BLaER1 (cell line): ENCODE data around the gene CTDSPL2.
"Not testable (repeated sequence)": the region's sequence is repeated elsewhere in the genome, so short reads cannot be mapped to it uniquely, and the experiment has no call there.

Source experiments
- H3K27ac ChIP-seq: shearing (Covaris generic); formaldehyde crosslinking; 2 replicates; pipeline ENCODE4 v1.8.1; 2022
- H3K27me3 ChIP-seq: shearing (Covaris generic); formaldehyde crosslinking; 2 replicates; pipeline ENCODE4 v1.8.1; 2022
- H3K36me3 ChIP-seq: shearing (Covaris generic); formaldehyde crosslinking; 2 replicates; pipeline ENCODE4 v1.8.1; 2022
- H3K4me1 ChIP-seq: shearing (Covaris generic); formaldehyde crosslinking; 2 replicates; pipeline ENCODE4 v1.8.1; 2022
- H3K4me2 ChIP-seq: shearing (Covaris generic); formaldehyde crosslinking; 2 replicates; pipeline ENCODE4 v1.8.1; 2022
- H3K4me3 ChIP-seq: shearing (Covaris generic); formaldehyde crosslinking; 2 replicates; pipeline ENCODE4 v1.8.1; 2022
- H3K9ac ChIP-seq: shearing (Covaris generic); formaldehyde crosslinking; 2 replicates; pipeline ENCODE4 v1.8.1; 2022
- H3K9me3 ChIP-seq: shearing (Covaris generic); formaldehyde crosslinking; 2 replicates; pipeline ENCODE4 v1.8.1; 2022
- H4K20me1 ChIP-seq: shearing (Covaris generic); formaldehyde crosslinking; 2 replicates; pipeline ENCODE4 v1.8.1; 2022
- Cebpa-rat ChIP-seq: shearing (Covaris generic); IDR thresholded peaks from 2 replicates; pipeline ENCODE4 v1.8.1; 2022

Gene CTDSPL2

GRCh38 chr15:44536962-44537734 is 109.7 kb downstream of the CTDSPL2 start, which contains the start of gene EIF3J:
Gene EIF3J, plus strand, starts transcription at chr15:44537147. Its CDS starts 48 bp downstream, at chr15:44537195.
- Histone ChIP-seq H3K4me2 (peak within 1 kb of the TSS; percentile 96), H3K36me3 (peaks cover 24% of the 10 kb centered on the region), H4K20me1 (peaks cover 45% of the 10 kb centered on the region), H3K9ac (peak within 1 kb of the TSS; percentile 98), H3K27ac (peak within 1 kb of the TSS; percentile 96), H3K9me3 (no peaks in the 10 kb centered on the region), H3K4me1 (peaks cover 25% of the 10 kb centered on the region), H3K27me3 (no peaks in the 10 kb centered on the region), H3K4me3 (peak within 1 kb of the TSS; percentile 99)
- TF ChIP-seq Cebpa-rat = no peak

- peaks cover 28% of the 10 kb centered on the region for H3K36me3 ChIP-seq
- TF ChIP-seq Cebpa-rat = no peak
- H3K4me1 ChIP-seq = peaks cover 25% of the 10 kb centered on the region
- peak overlapping the region; percentile 92 for H3K4me2 ChIP-seq
- peak overlapping the region; percentile 96 for H3K27ac ChIP-seq
- peaks cover 51% of the 10 kb centered on the region for H4K20me1 ChIP-seq
- peak overlapping the region; percentile 99 for H3K4me3 ChIP-seq
- H3K9ac ChIP-seq = peak overlapping the region; percentile 98
- H3K9me3 ChIP-seq = no peaks in the 10 kb centered on the region
- H3K27me3 ChIP-seq = no peaks in the 10 kb centered on the region
Observed at GRCh38 chr15:44537735-44538240, 110.4 kb downstream of the CTDSPL2 start.

DNA sequence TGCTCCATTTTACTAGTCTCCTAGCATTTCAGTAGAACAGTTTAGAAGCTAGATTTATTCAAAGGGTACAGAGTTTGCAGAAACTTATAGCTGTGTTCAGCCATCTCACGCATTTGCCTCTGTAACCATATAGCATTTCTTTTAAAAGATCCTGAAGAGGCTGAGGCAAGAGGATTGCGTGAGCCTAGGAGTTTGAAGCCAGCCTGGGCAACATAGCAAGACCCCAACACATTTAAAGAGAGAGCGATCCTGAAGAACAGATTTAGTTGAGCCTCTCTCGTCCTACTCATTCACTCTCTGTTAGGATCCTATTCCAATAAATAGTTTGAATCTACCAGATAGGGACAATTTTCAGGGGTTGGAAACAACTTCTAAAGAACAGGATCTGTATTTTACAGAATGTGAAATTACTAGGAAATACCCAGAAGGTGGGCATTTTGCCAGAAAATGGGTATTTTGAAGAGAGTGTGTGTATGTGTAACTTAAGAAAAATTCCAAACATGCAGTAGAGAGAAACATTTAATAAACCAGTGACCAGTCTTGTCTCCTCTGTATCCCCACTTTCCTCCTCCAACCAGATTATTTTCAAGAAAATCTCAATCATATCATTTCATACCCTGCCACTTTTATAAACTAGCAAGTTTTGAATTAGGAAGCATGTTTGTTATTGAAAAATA is 114.0 kb downstream of the CTDSPL2 start:
- H4K20me1 ChIP-seq = peaks cover 87% of the 10 kb centered on the region
- H3K9me3 ChIP-seq = no peaks in the 10 kb centered on the region
- no peak overlapping the region for H3K9ac ChIP-seq
- no peak overlapping the region for H3K4me2 ChIP-seq
- no peaks in the 10 kb centered on the region for H3K27me3 ChIP-seq
- TF ChIP-seq Cebpa-rat = no peak
- no peak overlapping the region for H3K4me3 ChIP-seq
- no peak overlapping the region for H3K27ac ChIP-seq
- H3K4me1 ChIP-seq = peaks cover 11% of the 10 kb centered on the region
- peaks cover 49% of the 10 kb centered on the region for H3K36me3 ChIP-seq

DNA sequence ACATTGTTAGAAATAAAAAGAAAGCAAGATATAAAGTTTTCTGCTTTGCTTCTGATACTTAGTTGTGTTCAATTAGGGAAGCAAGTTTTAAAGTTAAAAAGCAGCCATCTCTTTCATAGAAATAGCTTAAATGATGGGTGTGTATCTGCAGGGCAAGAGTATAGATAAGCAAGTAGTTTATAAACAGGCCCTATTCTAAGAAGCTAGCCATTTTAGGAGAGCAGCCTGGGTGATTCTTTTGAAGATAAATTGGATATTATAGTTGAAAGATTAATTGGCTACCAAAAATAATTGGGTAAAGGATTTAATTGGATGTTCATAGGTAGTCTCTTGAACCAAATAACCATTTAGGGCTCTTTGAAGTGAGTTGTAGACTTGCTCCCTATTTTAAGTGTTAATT is 115.2 kb downstream of the CTDSPL2 start:
- H3K4me2 ChIP-seq = no peak overlapping the region
- no peaks in the 10 kb centered on the region for H3K27me3 ChIP-seq
- H3K9me3 ChIP-seq = no peaks in the 10 kb centered on the region
- H3K27ac ChIP-seq = no peak overlapping the region
- peaks cover 58% of the 10 kb centered on the region for H3K36me3 ChIP-seq
- H4K20me1 ChIP-seq = peaks cover 95% of the 10 kb centered on the region
- no peak overlapping the region for H3K9ac ChIP-seq
- H3K4me1 ChIP-seq = peaks cover 11% of the 10 kb centered on the region
- TF ChIP-seq Cebpa-rat = no peak
- no peak overlapping the region for H3K4me3 ChIP-seq

GRCh38 chr15:44544745-44545144 is 117.3 kb downstream of the CTDSPL2 start:
- Histone ChIP-seq H4K20me1 (peaks cover 96% of the 10 kb centered on the region), H3K36me3 (peaks cover 65% of the 10 kb centered on the region)
- not testable (repeated sequence) for H3K4me3 ChIP-seq, H3K27ac ChIP-seq, H3K9me3 ChIP-seq, H3K27me3 ChIP-seq, H3K9ac ChIP-seq, H3K4me1 ChIP-seq, H3K4me2 ChIP-seq

- H3K4me2 ChIP-seq = no peak overlapping the region
- H3K36me3 ChIP-seq = peaks cover 60% of the 10 kb centered on the region
- no peaks in the 10 kb centered on the region for H3K4me1 ChIP-seq
- no peak for TF ChIP-seq Cebpa-rat
- no peak overlapping the region for H3K27ac ChIP-seq
- H4K20me1 ChIP-seq = peaks cover 100% of the 10 kb centered on the region
- no peak overlapping the region for H3K9ac ChIP-seq
- H3K4me3 ChIP-seq = no peak overlapping the region
- no peaks in the 10 kb centered on the region for H3K9me3 ChIP-seq
- H3K27me3 ChIP-seq = no peaks in the 10 kb centered on the region
Observed at GRCh38 chr15:44545913-44546802, 118.7 kb downstream of the CTDSPL2 start.

DNA sequence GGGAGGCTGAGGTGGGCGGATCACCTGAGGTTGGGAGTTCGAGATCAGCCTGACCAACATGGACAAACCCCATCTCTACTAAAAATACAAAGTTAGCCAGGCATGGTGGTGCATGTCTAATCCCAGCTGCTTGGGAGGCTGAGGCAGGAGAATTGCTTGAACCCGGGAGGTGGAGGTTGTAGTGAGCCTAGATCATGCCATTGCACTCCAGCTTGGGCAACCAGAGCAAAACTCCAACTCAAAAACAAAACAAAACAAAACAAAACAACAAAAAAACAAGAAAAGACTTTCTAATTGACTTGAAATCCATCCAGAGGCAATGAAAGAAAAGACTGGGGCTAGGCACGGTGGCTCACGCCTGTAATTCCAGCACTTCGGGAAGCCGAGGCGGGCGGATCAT is 121.7 kb downstream of the CTDSPL2 start:
- H3K4me3 ChIP-seq, H3K4me2 ChIP-seq, H3K9me3 ChIP-seq, H3K4me1 ChIP-seq, H3K27me3 ChIP-seq, H3K9ac ChIP-seq, H3K27ac ChIP-seq: not testable (repeated sequence)
- Histone ChIP-seq H4K20me1 (peaks cover 80% of the 10 kb centered on the region), H3K36me3 (peaks cover 68% of the 10 kb centered on the region)

- peaks cover 15% of the 10 kb centered on the region for H3K4me1 ChIP-seq
- H3K4me3 ChIP-seq = no peak overlapping the region
- H3K27ac ChIP-seq = no peak overlapping the region
- H4K20me1 ChIP-seq = peaks cover 80% of the 10 kb centered on the region
- TF ChIP-seq Cebpa-rat = no peak
- no peak overlapping the region for H3K4me2 ChIP-seq
- no peaks in the 10 kb centered on the region for H3K27me3 ChIP-seq
- no peak overlapping the region for H3K9ac ChIP-seq
- H3K36me3 ChIP-seq = peaks cover 71% of the 10 kb centered on the region
- H3K9me3 ChIP-seq = no peaks in the 10 kb centered on the region
Observed at GRCh38 chr15:44550256-44550655, 122.8 kb downstream of the CTDSPL2 start.

DNA sequence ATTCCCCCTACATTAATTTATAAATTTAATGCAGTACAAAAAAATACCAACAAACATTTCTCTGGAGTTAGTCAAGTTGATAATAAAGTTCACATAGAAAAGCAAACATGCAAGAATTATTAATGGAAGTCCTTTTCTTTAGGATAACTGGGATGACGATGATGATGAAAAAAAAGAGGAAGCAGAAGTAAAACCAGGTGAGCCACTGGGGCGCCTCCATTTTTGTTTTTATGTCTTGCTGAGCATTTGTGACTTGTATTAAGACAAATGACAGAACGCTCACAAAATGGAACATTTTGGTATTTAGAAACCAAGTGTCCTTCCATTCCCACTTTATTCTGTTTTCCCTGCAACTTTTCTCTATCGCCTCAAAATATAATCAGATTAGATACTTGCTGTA is 123.3 kb downstream of the CTDSPL2 start:
- no peak for TF ChIP-seq Cebpa-rat
- Histone ChIP-seq H3K4me2 (no peak overlapping the region), H3K27me3 (no peaks in the 10 kb centered on the region), H3K9ac (no peak overlapping the region), H3K27ac (no peak overlapping the region), H3K9me3 (no peaks in the 10 kb centered on the region), H4K20me1 (peaks cover 80% of the 10 kb centered on the region), H3K36me3 (peaks cover 76% of the 10 kb centered on the region), H3K4me3 (no peak overlapping the region), H3K4me1 (peaks cover 16% of the 10 kb centered on the region)
